Hepatocyte (in vitro differentiated cells): ENCODE measurements around the gene CNP.

Experiments
- CTCF ChIP-seq: fragments of 200-600 bp; sonication (generic); IDR thresholded peaks from 2 replicates; pipeline ENCODE4 v1.5.1; 2016; ENCODE audit warnings: antibody characterized with exemption, mild to moderate bottlenecking; ENCODE audit not compliant: poor library complexity
- EZH2phosphoT487 ChIP-seq: fragments of 200-600 bp; sonication (generic); IDR thresholded peaks from one replicate; pipeline ENCODE4 v1.6.1; 2018; ENCODE audit warnings: antibody characterized with exemption, mild to moderate bottlenecking, low read depth, moderate library complexity; ENCODE audit not compliant: unreplicated experiment, severe bottlenecking

DNA sequence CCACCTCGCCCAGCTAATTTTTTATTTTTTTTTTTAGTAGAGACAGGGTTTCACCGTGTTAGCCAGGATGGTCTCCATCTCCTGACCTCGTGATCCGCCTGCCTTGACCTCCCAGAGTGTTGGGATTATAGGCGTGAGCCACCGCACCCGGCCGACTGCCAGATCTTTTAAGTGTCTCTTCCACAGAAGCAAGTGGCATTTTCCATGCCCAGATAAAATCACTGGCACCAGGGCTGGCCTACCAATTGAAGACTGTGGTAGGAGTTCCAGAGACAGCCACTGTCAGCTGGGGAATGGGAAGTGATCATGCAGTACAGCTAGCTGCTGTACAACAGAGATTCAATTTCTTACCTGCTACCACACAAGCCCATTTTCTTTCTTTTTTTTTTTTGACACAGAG is 17.9 kb downstream of the CNP start:
- no peak for TF ChIP-seq CTCF
- no peak for TF ChIP-seq EZH2phosphoT487
